Right renal pelvis (tissue), 4 donors: ENCODE results near the gene KCNQ1. TPM values are rescaled to one million over a fixed set of nuclear protein-coding genes. Genes with fewer than 3 reads are reported as not detected.

Source experiments
- DNase-seq, 4 donors: peaks; one replicate each; pipeline ENCODE4 v3.0.0-alpha.2; 2013; ENCODE audit warnings: low read depth in 4 of 4, low spot score in 3 of 4, missing footprints in 1 of 4
- polyA plus RNA-seq, 4 donors: library from polyadenylated mRNA; unstranded; fragments of 120-200 nt; gene quantifications; one replicate each; pipeline ENCODE4 v1.2.1, GENCODE V29; 2013; ENCODE audit not compliant: insufficient read length in 4 of 4

KCNQ1 gene
- polyA plus RNA-seq, 4 donors, result 9.8 to 13.2 (median 12.0) TPM

GRCh38 chr11:2585566-2586086, 140.8 kb downstream of the KCNQ1 start:
- no peak for DNase-seq

GRCh38 chr11:2586087-2586792, 141.4 kb downstream of the KCNQ1 start:
- DNase-seq, result peak in 3 of 4 donors; percentile 67 to 73 (median 69)

- DNase-seq, result no peak
Observed at GRCh38 chr11:2586793-2587131, 142.0 kb downstream of the KCNQ1 start.

- DNase-seq, result no peak
Observed at GRCh38 chr11:2587132-2587930, 142.5 kb downstream of the KCNQ1 start.

- DNase-seq, result no peak
Observed at GRCh38 chr11:2587976-2588748, 143.4 kb downstream of the KCNQ1 start.

- no peak for DNase-seq
Observed at GRCh38 chr11:2588809-2589537, 144.2 kb downstream of the KCNQ1 start.

GRCh38 chr11:2589538-2589934, 144.7 kb downstream of the KCNQ1 start:
- DNase-seq, result no peak

- DNase-seq, result no peak
Observed at GRCh38 chr11:2590131-2590964, 145.5 kb downstream of the KCNQ1 start.

- no peak for DNase-seq
Observed at GRCh38 chr11:2590965-2591754, 146.4 kb downstream of the KCNQ1 start.

- no peak for DNase-seq
Observed at GRCh38 chr11:2591805-2592204, 147.0 kb downstream of the KCNQ1 start.

- DNase-seq, result no peak
Observed at GRCh38 chr11:2592559-2593392, 148.0 kb downstream of the KCNQ1 start.

GRCh38 chr11:2593393-2593950, 148.7 kb downstream of the KCNQ1 start:
- DNase-seq, result no peak

GRCh38 chr11:2594267-2594666, 149.5 kb downstream of the KCNQ1 start:
- DNase-seq, result no peak

- no peak for DNase-seq
Observed at GRCh38 chr11:2595204-2595603, 150.4 kb downstream of the KCNQ1 start.

GRCh38 chr11:2599561-2600189, 154.9 kb downstream of the KCNQ1 start:
- no peak for DNase-seq

- DNase-seq, result no peak
Observed at GRCh38 chr11:2609345-2609744, 164.5 kb downstream of the KCNQ1 start.
